ENCODE data around the gene SFSWAP.

Gene SFSWAP

GRCh38 chr12:131830335-131830913 lies 119.5 kb downstream of the SFSWAP start:
- DNase-seq (ENCODE audit: insufficient read length, low spot score) (no peak), FAIRE-seq (no peak)

GRCh38 chr12:131830914-131831571 lies 120.2 kb downstream of the SFSWAP start:
- DNase-seq (ENCODE audit: insufficient read length, low spot score): no peak
- no peak for FAIRE-seq

- DNase-seq (ENCODE audit: insufficient read length, low spot score) (no peak), FAIRE-seq (no peak)
Measured at GRCh38 chr12:131831635-131832041, 120.7 kb downstream of the SFSWAP start.

- no peak for FAIRE-seq
- DNase-seq (ENCODE audit: insufficient read length, low spot score): no peak
Measured at GRCh38 chr12:131832321-131833231, 121.7 kb downstream of the SFSWAP start.

- no peak for DNase-seq (ENCODE audit: insufficient read length, low spot score)
- no peak for FAIRE-seq
Measured at GRCh38 chr12:131833288-131833895, 122.5 kb downstream of the SFSWAP start.

GRCh38 chr12:131833896-131834641 lies 123.2 kb downstream of the SFSWAP start:
- DNase-seq (ENCODE audit: insufficient read length, low spot score): no peak
- no peak for FAIRE-seq

GRCh38 chr12:131834798-131835615 lies 124.1 kb downstream of the SFSWAP start:
- DNase-seq (ENCODE audit: insufficient read length, low spot score) (no peak), FAIRE-seq (no peak)

GRCh38 chr12:131835616-131836171 lies 124.8 kb downstream of the SFSWAP start:
- FAIRE-seq: no peak
- DNase-seq (ENCODE audit: insufficient read length, low spot score): no peak

- no peak for DNase-seq (ENCODE audit: insufficient read length, low spot score)
- no peak for FAIRE-seq
Measured at GRCh38 chr12:131836193-131836592, 125.3 kb downstream of the SFSWAP start.

- FAIRE-seq: no peak
- DNase-seq (ENCODE audit: insufficient read length, low spot score): no peak
Measured at GRCh38 chr12:131836714-131837397, 126.0 kb downstream of the SFSWAP start.

GRCh38 chr12:131840643-131841416 lies 129.9 kb downstream of the SFSWAP start:
- no peak for FAIRE-seq

GRCh38 chr12:131841547-131841946 lies 130.7 kb downstream of the SFSWAP start:
- DNase-seq (ENCODE audit: insufficient read length, low spot score) (no peak), FAIRE-seq (no peak)

More at GRCh38 chr12:131840643-131841416, 129.9 kb downstream of the SFSWAP start:
- no peak for DNase-seq (ENCODE audit: insufficient read length, low spot score)

- DNase-seq (ENCODE audit: insufficient read length, low spot score) (no peak), FAIRE-seq (no peak)
Measured at GRCh38 chr12:131842169-131842568, 131.3 kb downstream of the SFSWAP start.

- FAIRE-seq: no peak
- no peak for DNase-seq (ENCODE audit: insufficient read length, low spot score)
Measured at GRCh38 chr12:131843527-131843926, 132.6 kb downstream of the SFSWAP start.

- FAIRE-seq (no peak), DNase-seq (ENCODE audit: insufficient read length, low spot score) (no peak)
Measured at GRCh38 chr12:131844140-131844539, 133.2 kb downstream of the SFSWAP start.

- DNase-seq (ENCODE audit: insufficient read length, low spot score): no peak
- no peak for FAIRE-seq
Measured at GRCh38 chr12:131844656-131845055, 133.8 kb downstream of the SFSWAP start.

GRCh38 chr12:131845121-131845520 lies 134.2 kb downstream of the SFSWAP start:
- FAIRE-seq: no peak
- no peak for DNase-seq (ENCODE audit: insufficient read length, low spot score)

GRCh38 chr12:131847456-131847855 lies 136.6 kb downstream of the SFSWAP start:
- no peak for FAIRE-seq
- DNase-seq (ENCODE audit: insufficient read length, low spot score): no peak
